ENCODE results near the gene PLEKHA6.

PLEKHA6 gene

GRCh38 chr1:204203206-204203767 is 156.4 kb downstream of the PLEKHA6 start:
- DNase-seq, result no peak

- DNase-seq, result no peak
Measured at GRCh38 chr1:204202481-204202880, 157.2 kb downstream of the PLEKHA6 start.

GRCh38 chr1:204201348-204202040 is 158.2 kb downstream of the PLEKHA6 start:
- DNase-seq, result no peak

- DNase-seq, result no peak
Measured at GRCh38 chr1:204199579-204199978, 160.2 kb downstream of the PLEKHA6 start.

GRCh38 chr1:204198348-204199340 is 161.1 kb downstream of the PLEKHA6 start:
- peak; percentile 53 for DNase-seq

GRCh38 chr1:204197068-204197467 is 162.7 kb downstream of the PLEKHA6 start:
- DNase-seq, result no peak

- DNase-seq, result no peak
Measured at GRCh38 chr1:204196068-204196795, 163.5 kb downstream of the PLEKHA6 start, which contains the start of gene KISS1. KISS1 (minus strand) TSS chr1:204196491; CDS start chr1:204192876, 3,615 bp downstream.

GRCh38 chr1:204194771-204195170 is 165.0 kb downstream of the PLEKHA6 start:
- no peak for DNase-seq

GRCh38 chr1:204194080-204194479 is 165.6 kb downstream of the PLEKHA6 start:
- DNase-seq, result no peak

- no peak for DNase-seq
Measured at GRCh38 chr1:204192589-204193352, 167.0 kb downstream of the PLEKHA6 start.

- peak; percentile 76 for DNase-seq
Measured at GRCh38 chr1:204192046-204192445, 167.7 kb downstream of the PLEKHA6 start.

- no peak for DNase-seq
Measured at GRCh38 chr1:204191456-204191855, 168.3 kb downstream of the PLEKHA6 start.

- DNase-seq, result peak; percentile 53
Measured at GRCh38 chr1:204190212-204191211, 169.2 kb downstream of the PLEKHA6 start.

GRCh38 chr1:204188959-204189639 is 170.6 kb downstream of the PLEKHA6 start:
- no peak for DNase-seq

- DNase-seq, result no peak
Measured at GRCh38 chr1:204186597-204186996, 173.1 kb downstream of the PLEKHA6 start.

GRCh38 chr1:204181116-204181515 is 178.6 kb downstream of the PLEKHA6 start:
- DNase-seq, result no peak

- no peak for DNase-seq
Measured at GRCh38 chr1:204180133-204180532, 179.6 kb downstream of the PLEKHA6 start.

- DNase-seq, result no peak
Measured at GRCh38 chr1:204178487-204179281, 181.0 kb downstream of the PLEKHA6 start.

GRCh38 chr1:204177133-204177532 is 182.6 kb downstream of the PLEKHA6 start:
- DNase-seq, result no peak

Measured in NCI-H2107 (cell line).